Gastrocnemius medialis (tissue), 4 donors: ENCODE data around the gene RBFOX1.

Experiments used
- POLR2A ChIP-seq, 2 donors: fragments of 450-650 bp; IDR thresholded peaks; one replicate each; pipeline ENCODE4 v1.6.1; 2017; ENCODE audit warnings: antibody characterized with exemption in 2 of 2, mild to moderate bottlenecking in 2 of 2, moderate library complexity in 2 of 2
- TF ChIP-seq, protein P1 (sequence below), 5 experiments: fragments of 450-650 bp in 3 of 5; fragments of 200-600 bp in 2 of 5; sonication (generic) in 2 of 5; IDR thresholded peaks in 4 of 5; conservative IDR thresholded peaks in 1 of 5; 1 replicate in 4 of 5; 2 replicates in 1 of 5; pipeline ENCODE4 v1.5.1; 2016 to 2019; ENCODE audit warnings: antibody characterized with exemption in 5 of 5, mild to moderate bottlenecking in 3 of 5, moderate library complexity in 3 of 5

DNA sequence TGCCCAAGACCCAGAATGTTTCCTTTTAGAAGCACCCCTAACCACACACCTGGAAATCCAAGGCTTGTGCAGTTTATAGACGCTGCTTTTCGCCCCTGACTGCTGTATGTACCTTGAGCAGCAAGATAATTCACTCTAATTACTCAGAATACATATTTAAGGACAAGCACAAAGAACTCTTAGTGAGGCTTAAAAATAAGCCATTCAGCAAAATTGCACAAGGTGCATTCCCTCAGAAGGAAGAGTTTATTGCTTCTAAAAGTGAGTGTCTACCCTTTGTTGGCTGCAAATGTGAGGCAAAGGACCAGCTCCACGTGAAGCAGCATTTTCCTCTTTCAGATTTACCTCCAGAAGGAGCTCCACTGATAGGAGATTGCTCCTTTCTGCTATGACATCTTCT, 208.4 kb downstream of the RBFOX1 start:
- TF ChIP-seq POLR2A (IDR thresholded peaks at IDR 0.05) = no peak
- TF ChIP-seq, protein P1, sequence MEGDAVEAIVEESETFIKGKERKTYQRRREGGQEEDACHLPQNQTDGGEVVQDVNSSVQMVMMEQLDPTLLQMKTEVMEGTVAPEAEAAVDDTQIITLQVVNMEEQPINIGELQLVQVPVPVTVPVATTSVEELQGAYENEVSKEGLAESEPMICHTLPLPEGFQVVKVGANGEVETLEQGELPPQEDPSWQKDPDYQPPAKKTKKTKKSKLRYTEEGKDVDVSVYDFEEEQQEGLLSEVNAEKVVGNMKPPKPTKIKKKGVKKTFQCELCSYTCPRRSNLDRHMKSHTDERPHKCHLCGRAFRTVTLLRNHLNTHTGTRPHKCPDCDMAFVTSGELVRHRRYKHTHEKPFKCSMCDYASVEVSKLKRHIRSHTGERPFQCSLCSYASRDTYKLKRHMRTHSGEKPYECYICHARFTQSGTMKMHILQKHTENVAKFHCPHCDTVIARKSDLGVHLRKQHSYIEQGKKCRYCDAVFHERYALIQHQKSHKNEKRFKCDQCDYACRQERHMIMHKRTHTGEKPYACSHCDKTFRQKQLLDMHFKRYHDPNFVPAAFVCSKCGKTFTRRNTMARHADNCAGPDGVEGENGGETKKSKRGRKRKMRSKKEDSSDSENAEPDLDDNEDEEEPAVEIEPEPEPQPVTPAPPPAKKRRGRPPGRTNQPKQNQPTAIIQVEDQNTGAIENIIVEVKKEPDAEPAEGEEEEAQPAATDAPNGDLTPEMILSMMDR (IDR thresholded peaks at IDR 0.05 in 4 of 5, conservative IDR thresholded peaks at IDR 0.05 in 1 of 5) = no peak
